Duodenal mucosa (tissue), 2 donors: ENCODE measurements around the gene UBE2J2.

Source experiments
- H3K27ac ChIP-seq: one replicate; pipeline ENCODE4 v1.7.0; 2013; ENCODE audit warnings: low read depth, low read length
- H3K27me3 ChIP-seq, 2 donors: one replicate each; pipeline ENCODE4 v1.7.0; 2013; ENCODE audit warnings: low read length in 2 of 2, control low read depth in 1 of 2; ENCODE audit not compliant: insufficient read depth in 2 of 2, control insufficient read depth in 1 of 2
- H3K36me3 ChIP-seq, 2 donors: one replicate each; pipeline ENCODE4 v1.7.0; 2013; ENCODE audit warnings: low read length in 2 of 2, control low read depth in 1 of 2; ENCODE audit not compliant: insufficient read depth in 2 of 2, control insufficient read depth in 1 of 2
- H3K4me1 ChIP-seq, 2 donors: one replicate each; pipeline ENCODE4 v1.7.0; 2013; ENCODE audit warnings: low read length in 2 of 2, control low read depth in 1 of 2; ENCODE audit not compliant: insufficient read depth in 2 of 2, control insufficient read depth in 1 of 2
- H3K4me3 ChIP-seq, 2 donors: one replicate each; pipeline ENCODE4 v1.7.0; 2013; ENCODE audit warnings: low read length in 2 of 2, low read depth in 1 of 2
- H3K9ac ChIP-seq, 2 donors: one replicate each; pipeline ENCODE4 v1.7.0; 2013; ENCODE audit warnings: low read length in 2 of 2, low read depth in 1 of 2
- H3K9me3 ChIP-seq, 2 donors: one replicate each; pipeline ENCODE4 v1.7.0; 2013; ENCODE audit warnings: low read length in 2 of 2, control low read depth in 1 of 2; ENCODE audit not compliant: control insufficient read depth in 1 of 2

UBE2J2 gene

DNA sequence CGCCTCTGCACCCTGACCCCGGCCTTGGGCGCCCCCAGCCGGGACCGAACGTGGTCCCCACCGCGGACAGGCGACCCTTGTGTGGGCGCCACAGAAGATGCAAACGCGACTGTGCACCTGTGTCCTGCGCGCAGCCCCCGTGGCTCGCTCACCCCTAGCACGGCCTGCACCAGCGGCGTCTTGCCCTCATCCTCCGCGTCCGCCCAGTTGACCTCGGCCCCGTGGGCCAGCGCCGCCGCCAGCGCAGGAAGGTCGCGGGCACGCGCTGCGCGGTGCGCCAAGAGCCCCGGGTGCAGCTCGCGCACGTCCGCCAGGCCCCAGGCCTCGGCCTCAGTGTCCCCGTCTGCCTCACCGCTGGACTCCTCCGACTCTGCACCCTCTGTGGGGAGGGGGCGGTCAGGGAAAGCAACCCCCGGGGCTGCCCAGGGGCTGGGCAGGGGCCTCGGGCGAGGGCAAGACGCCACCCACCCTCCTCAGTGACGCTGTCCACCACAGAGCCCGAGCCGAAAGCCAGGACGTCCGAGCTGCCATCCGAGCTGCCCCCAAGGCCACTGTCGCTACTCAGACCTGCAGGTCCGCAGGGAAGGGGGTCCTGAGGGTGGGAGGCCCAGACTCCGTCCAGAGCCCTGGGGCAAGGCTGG is 20.7 kb upstream of the UBE2J2 start:
- H3K9ac ChIP-seq, result no peak overlapping the region
- H3K4me1 ChIP-seq, result peaks cover 12% of the 10 kb centered on the region in 2 donors
- no peaks in the 10 kb centered on the region for H3K27me3 ChIP-seq
- no peak overlapping the region for H3K4me3 ChIP-seq
- H3K27ac ChIP-seq, result no peak overlapping the region
- peaks cover 0 to 8% of the 10 kb centered on the region in 2 donors for H3K36me3 ChIP-seq
- no peaks in the 10 kb centered on the region for H3K9me3 ChIP-seq

DNA sequence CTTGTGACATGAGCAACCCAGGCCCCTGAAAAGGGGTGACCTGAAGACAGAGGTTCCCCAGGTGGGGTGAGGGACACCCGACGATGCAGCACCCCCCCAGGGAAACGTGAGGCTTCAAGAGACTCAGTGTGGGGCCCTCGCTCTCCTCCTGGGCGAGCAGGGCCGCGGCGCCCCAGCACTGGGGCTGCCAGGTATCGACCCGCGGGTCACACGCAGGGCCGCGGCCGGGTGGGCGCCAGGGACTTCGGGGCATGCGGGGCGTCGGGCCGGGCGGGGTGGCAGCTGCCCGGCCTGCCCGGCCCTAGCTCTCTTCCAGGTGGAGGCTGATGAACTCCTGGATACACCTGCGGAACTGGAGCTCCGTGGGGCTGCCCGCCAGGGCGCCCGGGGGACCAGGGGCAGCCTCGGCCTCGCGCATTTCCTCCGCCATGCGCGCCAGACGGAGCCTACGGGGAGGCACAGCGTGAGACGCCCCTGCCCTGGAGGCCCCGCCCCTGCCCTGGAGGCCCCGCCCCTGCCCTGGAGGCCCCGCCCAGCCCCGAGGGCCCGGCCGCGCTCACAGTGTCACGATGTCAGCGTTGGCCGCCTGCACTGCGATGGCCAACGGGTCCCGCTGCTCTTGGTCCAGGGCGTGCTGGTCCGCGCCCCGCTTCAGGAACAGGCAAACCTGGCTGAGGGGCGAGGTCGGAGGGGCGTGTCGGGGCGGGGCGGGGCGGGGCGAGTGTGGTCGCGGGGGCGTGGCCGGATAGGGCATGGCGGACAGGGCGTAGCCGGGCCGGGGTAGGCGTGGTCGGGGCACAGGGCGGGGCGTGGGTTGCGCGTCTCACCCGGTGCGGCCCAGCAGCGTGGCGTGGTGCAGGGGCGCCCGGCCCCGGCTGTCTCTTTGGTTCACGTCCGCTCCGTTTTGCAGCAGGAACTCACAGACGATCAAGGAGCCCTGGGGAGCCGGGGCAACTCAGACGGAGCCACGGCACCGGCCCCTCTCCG is 19.9 kb upstream of the UBE2J2 start:
- Histone ChIP-seq H3K9me3 (no peaks in the 10 kb centered on the region), H3K36me3 (peaks cover 0 to 8% of the 10 kb centered on the region in 2 donors), H3K27me3 (no peaks in the 10 kb centered on the region), H3K4me1 (peaks cover 12% of the 10 kb centered on the region in 2 donors), H3K27ac (no peak overlapping the region), H3K9ac (no peak overlapping the region), H3K4me3 (no peak overlapping the region)

DNA sequence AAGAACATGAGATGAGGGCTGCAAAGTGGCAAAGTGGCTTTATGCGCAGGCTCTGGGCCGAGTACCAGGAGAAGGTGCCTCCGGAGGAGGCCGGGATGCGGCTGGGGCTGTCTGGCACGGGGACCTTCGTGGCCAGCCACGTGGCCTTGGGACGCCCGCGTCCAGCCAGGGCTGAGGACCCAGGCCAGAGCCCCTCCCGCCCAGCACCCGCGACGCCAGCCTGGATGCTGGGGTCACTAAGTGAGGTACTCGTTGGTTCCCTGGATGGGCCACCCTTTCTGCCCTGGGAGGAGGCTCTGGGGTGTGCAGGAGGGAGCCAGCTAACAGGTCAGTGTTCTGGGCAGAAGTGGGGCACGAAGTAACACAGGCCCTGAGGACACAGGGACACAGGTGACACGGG is 19.2 kb upstream of the UBE2J2 start:
- Histone ChIP-seq H3K9ac (no peak overlapping the region), H3K36me3 (peaks cover 0 to 8% of the 10 kb centered on the region in 2 donors), H3K9me3 (no peaks in the 10 kb centered on the region), H3K27ac (no peak overlapping the region), H3K27me3 (no peaks in the 10 kb centered on the region), H3K4me1 (peaks cover 12% of the 10 kb centered on the region in 2 donors), H3K4me3 (no peak overlapping the region)

DNA sequence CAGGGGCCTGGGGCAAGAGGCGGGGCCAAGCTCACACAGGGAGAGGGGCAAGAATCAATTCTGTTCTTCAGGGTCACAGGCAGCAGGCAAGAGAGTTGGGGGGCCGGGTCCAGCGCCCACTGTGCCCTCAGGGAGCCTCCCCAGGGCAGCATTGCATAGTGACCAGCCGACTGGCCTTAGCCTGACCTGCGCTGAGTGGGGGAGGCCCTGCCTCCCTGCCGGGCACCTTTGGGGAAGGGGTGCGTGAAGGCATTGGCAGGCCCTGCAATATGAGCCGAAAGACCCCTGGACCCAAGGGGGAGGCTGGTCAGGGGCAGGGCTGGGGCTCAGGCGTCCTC is 18.8 kb upstream of the UBE2J2 start:
- Histone ChIP-seq H3K27ac (no peak overlapping the region), H3K4me1 (peaks cover 12% of the 10 kb centered on the region in 2 donors), H3K9ac (no peak overlapping the region), H3K9me3 (no peaks in the 10 kb centered on the region), H3K36me3 (peaks cover 0 to 8% of the 10 kb centered on the region in 2 donors), H3K4me3 (no peak overlapping the region), H3K27me3 (peaks cover 0 to 3% of the 10 kb centered on the region in 2 donors)

DNA sequence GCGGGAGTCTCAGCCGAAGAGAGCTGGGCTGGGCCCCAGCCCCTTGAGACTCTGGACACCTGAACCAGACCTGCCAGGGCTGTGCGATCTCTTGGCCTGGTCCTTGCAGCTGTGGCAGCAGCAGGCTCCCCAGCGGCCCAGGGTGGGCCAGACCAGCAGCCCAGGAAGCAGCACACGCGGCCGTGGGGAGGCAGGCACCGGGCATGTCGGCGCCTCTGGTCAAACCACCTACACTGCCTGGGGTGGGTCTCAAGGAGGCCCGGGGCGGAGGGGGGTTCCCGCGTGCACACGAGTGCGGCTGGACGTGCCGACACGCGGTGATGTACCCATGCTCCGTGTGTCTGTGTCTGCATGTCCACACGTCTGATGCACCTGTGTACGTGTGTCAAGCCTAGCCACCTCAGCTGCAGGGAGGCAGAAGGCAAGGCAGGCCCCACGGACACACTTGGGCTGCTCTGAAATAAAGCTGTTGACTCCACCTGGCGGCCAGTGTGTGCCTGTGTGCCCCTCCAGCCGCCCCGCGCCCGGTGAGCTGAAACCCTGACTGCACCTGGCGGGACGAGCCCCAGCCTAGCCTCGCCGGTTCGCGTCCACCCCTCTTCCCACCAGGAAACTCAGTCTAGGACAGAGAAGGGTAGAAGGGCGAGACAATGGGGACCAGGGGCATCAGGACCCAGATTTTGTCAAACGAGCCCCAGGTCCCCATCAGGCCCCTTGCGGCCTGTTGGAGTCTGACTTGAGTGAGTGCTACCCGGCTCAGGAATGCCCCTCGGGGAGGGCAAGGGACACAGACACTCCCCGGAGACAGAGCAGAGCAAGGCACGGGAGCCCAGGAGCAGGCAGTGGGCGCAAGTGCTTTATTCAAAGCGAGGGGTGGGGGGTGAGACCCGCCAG is 18.1 kb upstream of the UBE2J2 start:
- peaks cover 0 to 9% of the 10 kb centered on the region in 2 donors for H3K27me3 ChIP-seq
- H3K4me1 ChIP-seq, result peaks cover 12% of the 10 kb centered on the region in 2 donors
- H3K27ac ChIP-seq, result no peak overlapping the region
- no peaks in the 10 kb centered on the region for H3K9me3 ChIP-seq
- peaks cover 0 to 7% of the 10 kb centered on the region in 2 donors for H3K36me3 ChIP-seq
- no peak overlapping the region for H3K9ac ChIP-seq
- no peak overlapping the region for H3K4me3 ChIP-seq

DNA sequence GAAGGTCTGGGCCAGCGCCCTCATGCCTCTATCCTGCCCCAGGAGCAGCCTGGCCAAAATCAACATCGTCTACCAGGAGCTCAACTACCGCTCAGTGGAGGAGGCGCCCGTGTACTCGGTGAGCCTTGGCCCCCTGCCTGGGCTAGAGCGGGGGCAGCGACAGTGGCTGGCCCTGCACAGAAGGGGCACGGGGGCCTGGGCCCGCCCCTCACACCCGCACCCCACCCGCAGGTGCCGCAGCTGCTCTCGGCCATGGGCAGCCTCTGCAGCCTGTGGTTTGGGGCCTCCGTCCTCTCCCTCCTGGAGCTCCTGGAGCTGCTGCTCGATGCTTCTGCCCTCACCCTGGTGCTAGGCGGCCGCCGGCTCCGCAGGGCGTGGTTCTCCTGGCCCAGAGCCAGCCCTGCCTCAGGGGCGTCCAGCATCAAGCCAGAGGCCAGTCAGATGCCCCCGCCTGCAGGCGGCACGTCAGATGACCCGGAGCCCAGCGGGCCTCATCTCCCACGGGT is 17.4 kb upstream of the UBE2J2 start:
- Histone ChIP-seq H3K9ac (no peak overlapping the region), H3K9me3 (no peaks in the 10 kb centered on the region), H3K36me3 (peaks cover 0 to 6% of the 10 kb centered on the region in 2 donors), H3K4me3 (no peak overlapping the region), H3K27ac (no peak overlapping the region), H3K4me1 (peaks cover 12% of the 10 kb centered on the region in 2 donors), H3K27me3 (peaks cover 0 to 16% of the 10 kb centered on the region in 2 donors)

DNA sequence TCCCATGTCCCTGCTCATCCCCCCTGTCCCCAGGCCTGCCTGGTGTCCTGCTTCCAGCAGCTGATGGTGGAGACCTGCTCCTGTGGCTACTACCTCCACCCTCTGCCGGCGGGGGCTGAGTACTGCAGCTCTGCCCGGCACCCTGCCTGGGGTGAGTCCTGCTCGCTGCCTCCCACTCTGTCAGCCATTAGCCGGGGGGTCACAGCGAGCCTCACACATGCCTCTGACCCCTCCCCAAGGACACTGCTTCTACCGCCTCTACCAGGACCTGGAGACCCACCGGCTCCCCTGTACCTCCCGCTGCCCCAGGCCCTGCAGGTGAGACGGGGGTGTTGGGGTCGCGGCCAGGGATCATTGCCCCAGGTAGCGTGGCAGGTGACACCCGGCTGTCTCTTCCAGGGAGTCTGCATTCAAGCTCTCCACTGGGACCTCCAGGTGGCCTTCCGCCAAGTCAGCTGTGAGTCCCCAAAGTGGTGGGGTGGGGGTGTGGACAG is 16.6 kb upstream of the UBE2J2 start:
- Histone ChIP-seq H3K27ac (no peak overlapping the region), H3K36me3 (peaks cover 0 to 3% of the 10 kb centered on the region in 2 donors), H3K27me3 (peaks cover 0 to 23% of the 10 kb centered on the region in 2 donors), H3K4me3 (no peak overlapping the region), H3K9ac (no peak overlapping the region), H3K9me3 (no peaks in the 10 kb centered on the region), H3K4me1 (peaks cover 15 to 17% of the 10 kb centered on the region in 2 donors)

DNA sequence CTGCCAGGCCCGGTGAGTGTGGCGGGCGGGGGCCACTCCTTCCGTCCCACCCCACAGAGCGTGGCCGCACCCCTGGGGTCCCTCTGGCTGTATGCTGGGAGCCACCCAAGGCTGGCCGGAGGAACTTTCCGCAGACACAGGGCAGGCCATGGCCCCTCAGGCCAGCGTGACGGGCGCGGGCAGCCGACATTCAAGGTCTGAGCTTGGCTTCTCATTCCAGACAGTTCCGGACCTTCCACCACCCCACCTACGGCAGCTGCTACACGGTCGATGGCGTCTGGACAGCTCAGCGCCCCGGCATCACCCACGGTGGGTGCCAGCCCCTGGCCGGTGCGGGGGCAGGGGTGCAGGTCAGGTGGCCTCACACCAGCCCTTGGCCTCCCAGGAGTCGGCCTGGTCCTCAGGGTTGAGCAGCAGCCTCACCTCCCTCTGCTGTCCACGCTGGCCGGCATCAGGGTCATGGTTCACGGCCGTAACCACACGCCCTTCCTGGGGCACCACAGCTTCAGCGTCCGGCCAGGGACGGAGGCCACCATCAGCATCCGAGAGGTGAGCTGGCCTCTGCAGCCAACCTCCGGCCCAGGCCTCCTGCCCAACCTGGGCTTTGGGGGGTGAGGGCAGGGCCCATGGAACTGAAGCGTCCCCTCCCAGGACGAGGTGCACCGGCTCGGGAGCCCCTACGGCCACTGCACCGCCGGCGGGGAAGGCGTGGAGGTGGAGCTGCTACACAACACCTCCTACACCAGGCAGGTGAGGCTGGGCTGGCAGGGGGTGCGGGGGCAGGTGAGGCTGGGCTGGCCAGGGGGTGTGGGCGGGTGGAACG is 13.8 kb upstream of the UBE2J2 start:
- H3K9me3 ChIP-seq, result no peaks in the 10 kb centered on the region
- H3K36me3 ChIP-seq, result no peaks in the 10 kb centered on the region
- H3K9ac ChIP-seq, result no peak overlapping the region
- peaks cover 19% of the 10 kb centered on the region in 2 donors for H3K4me1 ChIP-seq
- no peak overlapping the region for H3K27ac ChIP-seq
- peaks cover 0 to 26% of the 10 kb centered on the region in 2 donors for H3K27me3 ChIP-seq
- H3K4me3 ChIP-seq, result no peak overlapping the region
